GM12892 (cell line): ENCODE results near the gene USP2.

Experiments
- DNase-seq: peaks from one replicate; pipeline ENCODE4 v3.0.0; 2011; ENCODE audit not compliant: insufficient read length
- FAIRE-seq: peaks from 2 replicates; lab custom pipeline; 2011; peaks lifted over from hg19 to GRCh38; lab: Jason Lieb, UNC
- POLR2A ChIP-seq: IDR thresholded peaks from 2 replicates; pipeline ENCODE4 v1.6.1; 2011; ENCODE audit warnings: low read depth, low read length, control low read depth
- POLR2AphosphoS5 ChIP-seq: IDR thresholded peaks from 2 replicates; pipeline ENCODE4 v1.6.1; 2011; ENCODE audit warnings: low read depth, low read length, control low read depth
- TAF1 ChIP-seq: IDR thresholded peaks from 2 replicates; pipeline ENCODE4 v1.6.1; 2011; ENCODE audit warnings: low read depth, mild to moderate bottlenecking, control low read depth, low read length, borderline replicate concordance

Gene USP2

GRCh38 chr11:119373059-119373920 lies 8.2 kb downstream of the USP2 start:
- no peak for TF ChIP-seq POLR2A
- TF ChIP-seq TAF1: no peak
- TF ChIP-seq POLR2AphosphoS5: no peak
- FAIRE-seq (peak; percentile 54), DNase-seq (no peak)

DNA sequence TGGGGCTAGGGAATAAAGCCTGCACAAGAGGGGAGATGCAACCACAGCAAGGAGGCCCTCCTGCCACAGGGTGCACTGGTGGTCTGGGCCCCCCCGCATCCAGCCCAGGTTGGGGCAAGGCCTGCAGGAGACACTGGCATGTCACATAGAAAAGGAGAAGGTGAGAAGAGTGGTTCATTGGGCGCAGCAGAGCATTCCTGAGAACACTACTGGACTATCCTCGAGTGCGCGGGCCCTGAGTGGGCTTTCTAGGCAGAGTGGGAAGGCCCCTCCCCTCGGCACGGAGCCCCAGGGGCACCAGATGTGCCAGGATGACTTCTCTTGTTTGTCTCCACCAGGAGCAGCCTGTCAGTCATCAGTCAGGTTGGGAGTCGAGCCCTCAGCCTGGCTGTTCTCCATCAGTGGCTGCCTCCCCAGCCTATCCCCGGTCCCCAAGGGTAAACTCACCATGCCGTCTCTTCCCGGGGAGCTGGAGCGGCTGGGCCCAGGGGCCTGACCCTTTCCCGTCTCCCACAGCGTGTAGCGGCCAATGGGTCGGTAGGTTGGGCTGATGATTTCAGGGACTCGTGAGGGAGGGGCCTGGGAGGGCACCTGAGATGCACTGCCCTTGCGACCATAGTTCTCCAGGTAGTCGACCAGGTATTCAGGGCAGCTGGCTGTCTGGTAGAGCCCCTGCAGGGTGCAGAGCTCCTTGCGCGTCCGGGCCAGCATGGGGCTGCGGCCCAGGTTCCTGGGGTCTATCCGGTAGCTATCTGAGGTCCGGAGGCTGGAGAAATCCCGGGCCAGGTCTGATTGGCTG lies 9.0 kb downstream of the USP2 start:
- TF ChIP-seq TAF1: no peak
- no peak for TF ChIP-seq POLR2A
- TF ChIP-seq POLR2AphosphoS5: no peak
- FAIRE-seq: no peak
- DNase-seq: no peak

DNA sequence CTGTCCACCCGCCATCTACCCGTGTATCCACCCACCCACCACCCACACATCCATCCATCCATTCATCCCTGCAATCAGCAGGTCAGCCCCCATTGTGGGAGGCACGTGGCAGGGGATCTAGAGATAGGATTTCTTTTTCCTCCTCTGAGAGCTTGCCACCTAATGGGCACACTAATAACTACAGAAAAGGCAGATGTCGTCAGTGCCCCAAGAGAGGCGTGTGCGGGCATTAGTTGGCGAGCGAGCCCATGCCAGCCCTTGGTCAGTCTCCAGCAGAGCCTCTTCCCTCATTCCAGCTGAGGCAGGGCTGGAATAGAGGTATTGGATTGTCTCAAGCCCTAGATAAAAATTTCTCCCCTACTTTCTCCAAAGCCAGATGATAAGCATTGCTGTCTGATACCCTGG lies 9.7 kb downstream of the USP2 start:
- DNase-seq: no peak
- TF ChIP-seq TAF1 (no peak), POLR2AphosphoS5 (no peak), POLR2A (no peak)
- FAIRE-seq: no peak

- DNase-seq (no peak), FAIRE-seq (no peak)
- no peak for TF ChIP-seq TAF1
- TF ChIP-seq POLR2AphosphoS5: no peak
- TF ChIP-seq POLR2A: no peak
Measured at GRCh38 chr11:119371067-119371601, 10.4 kb downstream of the USP2 start.

DNA sequence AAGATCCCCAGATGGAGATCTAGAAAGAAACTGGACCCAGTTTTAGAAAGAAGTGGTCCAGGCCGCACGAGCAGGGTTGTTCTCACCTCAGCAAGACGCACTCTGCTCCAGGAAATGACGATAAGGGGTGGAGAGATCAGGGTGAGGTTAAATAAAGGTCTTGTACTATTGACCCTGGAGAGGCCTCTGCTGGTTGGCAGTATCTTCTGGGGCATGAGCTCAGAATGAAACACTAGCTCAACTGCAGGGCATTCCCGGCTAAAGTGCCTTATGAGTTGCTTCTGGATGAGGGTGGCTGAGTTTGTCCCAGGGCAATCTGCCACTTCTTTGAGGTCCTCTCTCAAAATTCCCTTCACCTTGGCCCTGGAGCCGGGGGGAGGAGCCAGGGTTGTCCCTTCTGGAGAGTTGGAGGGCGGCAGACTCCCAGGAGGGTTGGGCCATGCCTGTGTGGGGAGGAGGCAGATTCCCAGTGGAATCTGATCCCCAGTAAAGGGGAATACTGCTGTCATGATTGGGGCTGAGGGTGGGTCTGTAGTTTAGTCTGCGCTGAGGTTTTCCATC lies 10.9 kb downstream of the USP2 start:
- DNase-seq (no peak), FAIRE-seq (peak; percentile 69)
- no peak for TF ChIP-seq POLR2AphosphoS5
- TF ChIP-seq TAF1: no peak
- TF ChIP-seq POLR2A: no peak

GRCh38 chr11:119369132-119369925 lies 12.2 kb downstream of the USP2 start:
- FAIRE-seq (no peak), DNase-seq (no peak)
- TF ChIP-seq POLR2A: no peak
- no peak for TF ChIP-seq POLR2AphosphoS5
- TF ChIP-seq TAF1: no peak

GRCh38 chr11:119368121-119369034 lies 13.1 kb downstream of the USP2 start:
- DNase-seq: no peak
- TF ChIP-seq TAF1: no peak
- no peak for TF ChIP-seq POLR2AphosphoS5
- TF ChIP-seq POLR2A: no peak
- no peak for FAIRE-seq

DNA sequence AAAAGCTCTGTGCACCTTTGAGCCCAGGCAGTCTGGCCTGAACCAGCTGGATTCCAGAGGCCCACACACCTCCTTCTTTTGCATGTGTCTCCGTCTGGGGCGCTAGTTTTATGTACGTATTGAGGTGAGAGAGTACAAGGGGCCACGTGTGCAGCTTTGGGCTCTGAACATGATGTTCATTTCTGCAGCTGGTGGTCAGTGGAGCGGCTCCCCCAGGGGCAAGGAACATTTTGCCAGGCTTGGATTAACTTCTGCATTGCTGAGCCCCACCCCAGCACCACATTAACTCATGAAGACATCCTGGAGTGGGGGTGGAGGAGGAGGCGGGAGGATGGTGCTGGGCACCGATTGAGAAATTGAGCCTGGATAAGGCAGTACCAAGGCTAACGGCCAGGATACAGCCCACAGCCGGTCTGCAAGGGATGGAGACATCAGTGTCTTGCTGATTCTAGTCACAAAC lies 13.8 kb downstream of the USP2 start:
- TF ChIP-seq POLR2A (no peak), TAF1 (no peak), POLR2AphosphoS5 (no peak)
- FAIRE-seq (no peak), DNase-seq (no peak)

DNA sequence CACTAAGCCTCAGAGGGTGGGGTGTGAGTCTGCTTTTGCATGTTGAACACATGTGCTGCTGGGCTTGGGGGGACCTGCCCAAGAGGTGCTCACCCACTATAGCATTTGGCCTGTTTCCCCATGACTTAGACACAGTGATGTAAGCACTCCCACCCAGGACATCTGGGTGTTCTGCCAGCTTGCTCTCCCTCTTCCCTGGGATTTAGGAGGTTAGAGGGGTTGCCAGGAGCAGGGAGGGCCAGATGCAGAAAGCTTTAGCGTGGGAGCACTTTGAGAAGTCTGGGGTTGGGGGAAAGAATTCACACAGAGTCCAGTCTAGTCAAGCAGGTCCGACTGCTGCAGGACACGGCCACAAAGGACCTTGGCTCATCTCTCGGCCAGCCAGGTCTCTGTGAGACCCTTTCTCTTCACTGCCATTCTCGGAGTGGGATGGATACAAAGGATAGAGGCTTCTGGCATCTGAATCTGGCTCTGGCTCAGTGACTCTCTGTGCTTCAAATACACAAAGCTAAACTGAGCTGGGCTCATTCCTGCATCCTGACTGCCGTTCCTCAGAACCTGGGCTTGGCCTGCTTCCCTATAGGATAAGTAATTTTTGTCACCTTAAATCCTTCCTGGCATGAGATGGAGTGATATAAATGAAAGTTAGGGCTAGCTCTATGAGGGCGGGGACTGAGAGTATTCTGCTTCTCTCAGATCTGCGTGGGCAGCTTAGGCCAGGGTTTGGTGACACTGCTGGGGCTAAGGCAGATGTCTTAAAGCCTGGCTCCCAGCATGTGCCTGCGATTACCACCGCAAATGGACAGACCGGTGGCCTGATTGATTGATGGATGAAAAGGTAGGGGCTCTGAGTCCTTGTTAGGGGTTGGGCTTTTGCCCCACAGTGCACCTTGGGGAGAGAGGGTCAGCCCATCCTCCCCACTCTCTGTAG lies 14.5 kb downstream of the USP2 start:
- FAIRE-seq (no peak), DNase-seq (no peak)
- TF ChIP-seq POLR2AphosphoS5: no peak
- no peak for TF ChIP-seq TAF1
- TF ChIP-seq POLR2A: no peak
